Measurements from ENCODE around the gene WNT6.

WNT6 gene

GRCh38 chr2:218850796-218851195 is 8.8 kb upstream of the WNT6 start:
- no peak for TF ChIP-seq CTCF (IDR thresholded peaks at IDR 0.05)
- H3K4me1 Mint-ChIP-seq = peaks cover 30% of the 10 kb centered on the region
- H3K4me3 Mint-ChIP-seq = no peak overlapping the region
- H3K36me3 Mint-ChIP-seq (ENCODE audit: low read depth) = peaks cover 9% of the 10 kb centered on the region
- H3K9me3 Mint-ChIP-seq = peaks cover 13% of the 10 kb centered on the region
- no peak for DNase-seq
- H3K27ac Mint-ChIP-seq = no peak overlapping the region
- peaks cover 50% of the 10 kb centered on the region for H3K27me3 Mint-ChIP-seq (ENCODE audit: low read depth, poor library complexity)

- TF ChIP-seq CTCF (IDR thresholded peaks at IDR 0.05) = no peak
- Mint-ChIP-seq H3K9me3 (peaks cover 12% of the 10 kb centered on the region), H3K36me3 (ENCODE audit: low read depth) (peaks cover 9% of the 10 kb centered on the region), H3K27me3 (ENCODE audit: low read depth, poor library complexity) (peaks cover 55% of the 10 kb centered on the region), H3K4me1 (peaks cover 35% of the 10 kb centered on the region), H3K27ac (no peak overlapping the region), H3K4me3 (no peak overlapping the region)
- no peak for DNase-seq
Measured at GRCh38 chr2:218851286-218851685, 8.3 kb upstream of the WNT6 start.

- Mint-ChIP-seq H3K36me3 (ENCODE audit: low read depth) (no peaks in the 10 kb centered on the region), H3K27ac (no peak overlapping the region), H3K27me3 (ENCODE audit: low read depth, poor library complexity) (peaks cover 65% of the 10 kb centered on the region), H3K9me3 (no peaks in the 10 kb centered on the region), H3K4me1 (peaks cover 43% of the 10 kb centered on the region), H3K4me3 (no peak overlapping the region)
- peak; percentile 76 for DNase-seq
- TF ChIP-seq CTCF (IDR thresholded peaks at IDR 0.05) = peak; percentile 74
Measured at GRCh38 chr2:218852911-218853667, 6.5 kb upstream of the WNT6 start.

- DNase-seq = no peak
- Mint-ChIP-seq H3K9me3 (no peaks in the 10 kb centered on the region), H3K27me3 (ENCODE audit: low read depth, poor library complexity) (peaks cover 71% of the 10 kb centered on the region), H3K4me1 (peaks cover 49% of the 10 kb centered on the region), H3K36me3 (ENCODE audit: low read depth) (no peaks in the 10 kb centered on the region), H3K27ac (no peak overlapping the region), H3K4me3 (no peak overlapping the region)
- TF ChIP-seq CTCF (IDR thresholded peaks at IDR 0.05) = no peak
Measured at GRCh38 chr2:218853766-218854165, 5.8 kb upstream of the WNT6 start.

DNA sequence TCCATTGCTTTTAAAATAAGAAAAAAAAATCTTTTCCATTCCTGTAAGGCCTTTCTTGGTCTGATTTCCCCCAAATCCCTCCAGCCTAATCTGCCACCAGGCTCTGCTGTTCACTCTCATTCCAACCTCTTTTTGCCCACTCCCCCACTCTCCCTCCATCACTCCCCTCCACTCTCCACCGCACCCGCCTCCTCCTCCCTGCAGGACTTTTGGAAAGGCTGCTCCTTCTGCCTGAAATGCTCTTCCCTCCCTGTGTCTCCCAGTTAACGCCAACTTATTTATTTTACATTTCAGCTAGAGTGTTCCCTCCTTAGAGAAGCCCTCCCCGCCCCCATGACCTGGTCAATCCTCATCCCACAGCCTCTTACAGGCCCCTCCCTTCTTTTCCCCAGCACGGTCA is 4.7 kb upstream of the WNT6 start:
- TF ChIP-seq CTCF (IDR thresholded peaks at IDR 0.05) = no peak
- peaks cover 54% of the 10 kb centered on the region for H3K4me1 Mint-ChIP-seq
- no peak overlapping the region for H3K27ac Mint-ChIP-seq
- no peak for DNase-seq
- no peaks in the 10 kb centered on the region for H3K36me3 Mint-ChIP-seq (ENCODE audit: low read depth)
- peaks cover 76% of the 10 kb centered on the region for H3K27me3 Mint-ChIP-seq (ENCODE audit: low read depth, poor library complexity)
- no peak overlapping the region for H3K4me3 Mint-ChIP-seq
- no peaks in the 10 kb centered on the region for H3K9me3 Mint-ChIP-seq

All from nephron progenitor cell (in vitro differentiated cells).